Pons (tissue), 1 donor: ENCODE data around the gene PPFIBP2.
A peak's percentile ranks its signal among the peaks of the same experiment; 100 is the strongest.

Source experiments
- DNase-seq: peaks from one replicate; pipeline ENCODE4 v3.0.0-alpha.2; 2016; ENCODE audit warnings: low spot score

PPFIBP2 gene

GRCh38 chr11:7577291-7578190, 63.7 kb downstream of the PPFIBP2 start:
- peak; percentile 99 for DNase-seq

- no peak for DNase-seq
These were observed 64.6 kb downstream of the PPFIBP2 start for GRCh38 chr11:7578276-7578955.

- no peak for DNase-seq
These were observed 65.6 kb downstream of the PPFIBP2 start for GRCh38 chr11:7579361-7579791.

- DNase-seq, result no peak
These were observed 67.3 kb downstream of the PPFIBP2 start for GRCh38 chr11:7581021-7581590.

DNA sequence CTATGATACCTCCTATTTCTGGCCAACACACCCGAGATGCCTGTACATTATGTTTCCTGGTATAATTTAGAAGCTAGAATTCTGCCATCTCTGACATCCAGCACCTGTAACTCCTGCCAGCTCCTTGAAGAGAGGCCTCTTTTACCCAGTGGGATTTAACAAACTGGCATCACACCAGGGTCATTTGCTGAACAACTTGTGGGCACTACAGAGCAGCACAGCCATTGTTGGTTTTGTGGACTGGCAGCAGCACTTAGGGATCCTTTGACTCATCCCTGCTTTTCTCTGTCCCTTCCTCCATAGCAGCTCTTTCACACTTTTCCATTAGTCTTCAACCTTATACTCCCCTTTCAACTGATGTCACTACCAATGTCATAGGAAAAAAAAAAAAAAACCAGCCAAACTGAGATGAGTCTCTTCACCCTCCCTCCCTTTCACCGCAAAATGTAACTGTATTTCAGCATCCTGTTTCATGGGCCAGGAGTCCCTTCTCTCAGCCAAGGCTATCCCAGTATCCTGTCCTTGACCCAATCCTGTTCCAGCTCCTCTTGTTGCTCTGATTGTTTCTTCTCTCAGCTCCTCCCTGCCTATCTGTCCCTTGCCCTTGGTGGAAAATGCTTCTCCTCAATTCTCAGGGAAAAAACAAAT, 68.7 kb downstream of the PPFIBP2 start:
- DNase-seq, result no peak

GRCh38 chr11:7583248-7583647, 69.4 kb downstream of the PPFIBP2 start:
- no peak for DNase-seq

DNA sequence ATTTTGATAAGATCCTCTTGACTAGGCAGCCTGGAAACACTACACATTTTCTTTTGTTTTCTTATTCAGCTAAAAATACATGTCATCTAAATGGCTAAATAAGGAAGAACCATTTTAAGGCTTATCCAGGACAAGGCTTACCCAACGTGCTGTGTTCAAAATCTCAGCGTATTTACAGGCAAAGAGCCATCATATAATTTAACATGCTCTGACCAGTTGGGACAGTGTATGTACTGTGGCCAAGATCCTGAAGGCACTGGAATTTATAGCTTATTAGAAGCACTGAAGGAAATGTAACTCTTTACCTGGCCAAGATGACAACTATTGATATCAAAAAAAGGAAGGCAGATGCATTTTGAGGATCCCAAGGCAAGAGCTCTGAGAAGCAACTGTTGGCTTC, 71.1 kb downstream of the PPFIBP2 start:
- no peak for DNase-seq

DNA sequence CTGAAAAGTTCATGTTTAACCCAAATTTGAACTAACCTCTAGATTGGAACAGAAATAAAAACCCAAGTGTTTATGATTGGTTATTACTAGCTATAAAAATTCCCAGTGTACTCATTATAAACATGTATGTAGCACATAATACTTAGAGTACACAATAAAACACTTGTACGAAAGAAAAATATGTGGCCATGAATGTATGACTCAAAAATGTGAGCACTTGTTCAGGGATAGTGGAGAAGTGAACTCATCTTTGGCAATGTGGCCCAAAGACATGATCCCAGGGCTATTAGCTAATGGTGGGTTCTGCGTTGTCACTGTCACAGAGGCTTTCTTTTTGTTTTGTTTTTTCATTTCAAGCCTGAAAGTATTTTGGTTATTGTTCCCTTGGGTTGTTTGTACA, 72.0 kb downstream of the PPFIBP2 start:
- DNase-seq, result no peak

GRCh38 chr11:7586376-7586775, 72.6 kb downstream of the PPFIBP2 start:
- DNase-seq, result no peak

- DNase-seq, result peak; percentile 94
These were observed 73.9 kb downstream of the PPFIBP2 start for GRCh38 chr11:7587712-7588111.

- peak; percentile 3 for DNase-seq
These were observed 76.1 kb downstream of the PPFIBP2 start for GRCh38 chr11:7589861-7590260.

DNA sequence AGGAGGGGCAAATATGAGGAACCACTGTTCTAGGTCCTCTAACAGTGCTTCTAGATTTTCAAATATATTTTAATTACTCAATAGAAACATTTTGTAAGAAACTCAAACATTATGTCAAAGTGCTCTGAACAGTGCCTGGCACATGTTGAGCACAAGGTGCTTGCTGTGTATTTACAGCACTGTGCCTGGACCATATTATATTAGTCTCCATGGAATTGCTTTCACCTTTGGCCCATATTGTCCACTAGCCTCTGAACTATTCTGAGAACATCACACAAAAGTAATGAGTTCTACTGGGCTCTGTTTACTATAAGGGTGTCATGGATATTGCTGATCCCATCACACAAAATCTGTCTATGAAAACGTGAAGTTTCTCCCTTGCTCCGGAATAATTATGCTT, 76.7 kb downstream of the PPFIBP2 start:
- DNase-seq, result peak; percentile 10

- peak; percentile 82 for DNase-seq
These were observed 77.5 kb downstream of the PPFIBP2 start for GRCh38 chr11:7591107-7591894.

DNA sequence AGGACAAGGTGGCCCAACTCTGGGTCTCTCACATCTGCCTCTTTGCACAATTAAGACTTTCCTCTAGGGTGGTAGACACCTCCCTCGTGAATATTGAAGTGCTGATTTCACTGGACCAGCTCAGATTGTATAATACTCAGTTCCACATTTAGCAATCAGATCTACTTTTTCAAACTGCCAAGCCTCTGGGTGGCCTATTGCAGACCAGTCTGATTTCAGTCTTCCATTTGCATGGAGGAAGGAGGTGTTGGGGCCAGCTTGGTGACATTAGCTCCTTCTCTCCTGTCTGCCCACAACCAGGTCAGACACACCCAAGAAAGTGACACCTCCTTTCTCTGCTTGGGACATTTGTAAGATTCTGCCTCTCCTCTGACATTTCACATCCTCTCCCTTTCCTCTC, 78.2 kb downstream of the PPFIBP2 start:
- DNase-seq, result peak; percentile 19

GRCh38 chr11:7592711-7593110, 78.9 kb downstream of the PPFIBP2 start:
- DNase-seq, result peak; percentile 11

DNA sequence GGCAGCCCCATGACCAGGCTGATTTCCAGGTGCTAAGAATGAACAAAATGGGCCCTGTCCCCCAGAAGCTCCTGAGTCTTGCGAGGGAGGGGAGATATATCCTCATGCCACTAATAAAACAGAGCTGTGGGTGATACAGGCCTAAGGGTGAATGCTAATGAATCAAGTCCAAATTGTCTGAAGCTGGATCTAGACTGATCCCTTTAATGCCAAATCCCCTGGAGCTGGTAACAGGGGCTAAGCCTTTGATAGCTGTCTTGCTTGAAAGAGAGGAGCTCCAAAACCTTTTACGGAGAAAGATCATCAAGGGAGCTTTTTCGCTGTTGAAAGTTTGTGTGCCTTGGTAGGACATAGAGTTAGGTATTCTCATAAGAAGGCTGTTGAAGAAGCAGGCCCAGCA, 79.7 kb downstream of the PPFIBP2 start:
- peak; percentile 25 for DNase-seq

DNA sequence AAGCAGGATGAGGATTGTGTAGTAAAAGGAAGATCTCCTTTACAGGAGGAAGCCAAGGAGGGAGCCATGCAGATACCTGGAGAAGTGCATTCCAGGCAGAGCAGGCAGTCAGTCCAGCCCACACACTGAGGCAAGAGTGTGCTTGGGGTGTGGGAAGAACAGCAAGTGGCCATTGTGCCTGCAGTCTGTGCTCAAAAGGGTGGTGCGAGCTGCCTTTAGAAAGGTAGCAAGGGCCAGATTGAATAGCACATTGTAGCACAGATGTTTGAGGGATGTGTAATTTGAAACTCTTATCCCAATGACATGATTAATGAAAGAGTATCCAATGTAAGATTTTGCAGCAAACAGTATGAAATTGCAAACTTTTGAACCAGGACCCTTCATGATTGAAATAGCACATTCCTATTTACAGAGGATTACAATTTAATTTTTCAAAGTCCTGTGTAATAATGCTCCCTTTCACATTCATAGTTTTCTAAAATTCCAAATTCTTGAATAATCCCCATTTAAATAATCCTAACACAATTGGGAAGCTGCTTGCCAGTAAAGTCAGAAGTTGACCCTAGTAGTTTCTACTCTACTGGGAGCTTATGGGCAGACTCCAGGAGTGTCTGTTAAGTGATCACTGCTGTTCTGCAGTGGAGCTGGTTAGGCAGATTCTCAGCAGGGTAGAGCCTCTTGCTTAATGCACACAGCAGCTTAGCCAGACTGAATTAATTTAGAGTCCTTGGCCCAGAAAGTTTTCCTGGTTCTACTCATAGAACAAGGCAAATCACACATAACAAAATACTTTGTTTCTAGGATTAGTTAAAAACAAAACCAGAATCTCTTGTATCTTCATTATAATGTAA, 81.4 kb downstream of the PPFIBP2 start:
- DNase-seq, result peak; percentile 32

GRCh38 chr11:7595951-7596350, 82.2 kb downstream of the PPFIBP2 start:
- no peak for DNase-seq

- no peak for DNase-seq
These were observed 83.2 kb downstream of the PPFIBP2 start for GRCh38 chr11:7596975-7597391.

DNA sequence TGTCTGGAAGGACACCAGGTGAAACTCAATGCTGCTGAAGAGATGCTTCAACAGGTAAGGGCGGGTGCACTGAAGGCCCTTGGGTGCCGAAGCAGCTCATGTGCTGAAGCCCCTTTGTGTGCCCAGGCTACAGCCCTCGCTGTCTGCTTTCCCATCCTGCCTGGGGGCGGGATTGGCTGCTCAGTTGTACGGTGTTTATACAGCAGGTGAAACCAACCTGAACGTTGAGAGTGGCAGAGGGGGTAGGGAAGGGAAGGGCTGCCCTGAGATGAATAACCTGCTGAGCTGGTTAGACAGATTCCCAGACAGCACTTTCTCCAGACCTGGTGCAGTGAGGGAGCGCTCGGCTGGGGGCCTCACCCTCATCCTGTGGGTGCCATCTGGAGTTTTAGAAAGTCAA, 83.8 kb downstream of the PPFIBP2 start:
- no peak for DNase-seq

GRCh38 chr11:7599209-7599608, 85.4 kb downstream of the PPFIBP2 start:
- peak; percentile 79 for DNase-seq
